Loucy (cell line): ENCODE measurements around the gene TJP3.
A peak's percentile ranks its signal among the peaks of the same experiment; 100 is the strongest.

Experiments used
- H2AFZ ChIP-seq: fragments of 200-600 bp; sonication (generic); 2 replicates; pipeline ENCODE4 v1.6.0; 2016; ENCODE audit warnings: antibody characterized with exemption, mild to moderate bottlenecking, low read length, moderate library complexity
- H3F3A ChIP-seq: fragments of 200-600 bp; 2 replicates; pipeline ENCODE4 v1.6.0; 2016; ENCODE audit warnings: antibody characterized with exemption, low read depth, mild to moderate bottlenecking
- H3K27me3 ChIP-seq: fragments of 200-600 bp; sonication (generic); 2 replicates; pipeline ENCODE4 v1.6.1; 2014; ENCODE audit warnings: low read length, mild to moderate bottlenecking; ENCODE audit not compliant: insufficient read depth, poor library complexity, severe bottlenecking
- H3K36me3 ChIP-seq: fragments of 200-600 bp; sonication (generic); 2 replicates; pipeline ENCODE4 v1.6.1; 2016; ENCODE audit warnings: low read length; ENCODE audit not compliant: insufficient read depth
- H3K4me1 ChIP-seq: fragments of 200-600 bp; sonication (generic); 2 replicates; pipeline ENCODE4 v1.5.1; 2014; ENCODE audit warnings: low read length, mild to moderate bottlenecking; ENCODE audit not compliant: insufficient read depth, poor library complexity, severe bottlenecking
- H3K4me2 ChIP-seq: fragments of 200-600 bp; sonication (generic); 2 replicates; pipeline ENCODE4 v1.6.0; 2014; ENCODE audit warnings: antibody characterized with exemption, low read length, low read depth, mild to moderate bottlenecking; ENCODE audit not compliant: poor library complexity, severe bottlenecking
- H3K4me3 ChIP-seq: fragments of 200-600 bp; sonication (generic); 2 replicates; pipeline ENCODE4 v1.5.1; 2014; ENCODE audit warnings: low read length, mild to moderate bottlenecking, mixed read lengths; ENCODE audit not compliant: poor library complexity, severe bottlenecking
- H3K79me2 ChIP-seq: fragments of 200-600 bp; sonication (generic); 2 replicates; pipeline ENCODE4 v1.6.1; 2014; ENCODE audit warnings: low read length; ENCODE audit not compliant: insufficient read depth
- H3K9ac ChIP-seq: fragments of 200-600 bp; sonication (generic); 2 replicates; pipeline ENCODE4 v1.6.0; 2014; ENCODE audit warnings: mild to moderate bottlenecking, low read depth, low read length, moderate library complexity; ENCODE audit not compliant: poor library complexity, severe bottlenecking
- H3K9me2 ChIP-seq: fragments of 200-600 bp; sonication (generic); replicated peaks from 2 replicates; pipeline ENCODE4 v1.6.1; 2016; ENCODE audit warnings: low read depth, low read length, mixed read lengths
- H3K9me3 ChIP-seq: fragments of 200-600 bp; sonication (generic); 2 replicates; pipeline ENCODE4 v1.6.1; 2014; ENCODE audit warnings: mild to moderate bottlenecking, antibody characterized with exemption, low read length, low read depth; ENCODE audit not compliant: insufficient read depth
- H4K20me1 ChIP-seq: fragments of 200-600 bp; sonication (generic); 2 replicates; pipeline ENCODE4 v1.6.0; 2014; ENCODE audit warnings: antibody characterized with exemption, low read length, mild to moderate bottlenecking; ENCODE audit not compliant: insufficient read depth, poor library complexity, severe bottlenecking
- EZH2phosphoT487 ChIP-seq: fragments of 200-600 bp; IDR thresholded peaks from 2 replicates; pipeline ENCODE4 v1.6.1; 2018; ENCODE audit warnings: antibody characterized with exemption, mild to moderate bottlenecking, moderate library complexity, borderline replicate concordance
- TF ChIP-seq, protein P1 (sequence below): fragments of 200-600 bp; sonication (generic); conservative IDR thresholded peaks from 2 replicates; pipeline ENCODE4 v1.5.1; 2014; ENCODE audit warnings: mild to moderate bottlenecking, antibody characterized with exemption, low read length

Gene TJP3

GRCh38 chr19:3684054-3684816 lies 23.9 kb upstream of the TJP3 start:
- TF ChIP-seq EZH2phosphoT487: no peak
- TF ChIP-seq, protein P1, sequence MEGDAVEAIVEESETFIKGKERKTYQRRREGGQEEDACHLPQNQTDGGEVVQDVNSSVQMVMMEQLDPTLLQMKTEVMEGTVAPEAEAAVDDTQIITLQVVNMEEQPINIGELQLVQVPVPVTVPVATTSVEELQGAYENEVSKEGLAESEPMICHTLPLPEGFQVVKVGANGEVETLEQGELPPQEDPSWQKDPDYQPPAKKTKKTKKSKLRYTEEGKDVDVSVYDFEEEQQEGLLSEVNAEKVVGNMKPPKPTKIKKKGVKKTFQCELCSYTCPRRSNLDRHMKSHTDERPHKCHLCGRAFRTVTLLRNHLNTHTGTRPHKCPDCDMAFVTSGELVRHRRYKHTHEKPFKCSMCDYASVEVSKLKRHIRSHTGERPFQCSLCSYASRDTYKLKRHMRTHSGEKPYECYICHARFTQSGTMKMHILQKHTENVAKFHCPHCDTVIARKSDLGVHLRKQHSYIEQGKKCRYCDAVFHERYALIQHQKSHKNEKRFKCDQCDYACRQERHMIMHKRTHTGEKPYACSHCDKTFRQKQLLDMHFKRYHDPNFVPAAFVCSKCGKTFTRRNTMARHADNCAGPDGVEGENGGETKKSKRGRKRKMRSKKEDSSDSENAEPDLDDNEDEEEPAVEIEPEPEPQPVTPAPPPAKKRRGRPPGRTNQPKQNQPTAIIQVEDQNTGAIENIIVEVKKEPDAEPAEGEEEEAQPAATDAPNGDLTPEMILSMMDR: no peak
- Histone ChIP-seq H3K4me1 (no peaks in the 10 kb centered on the region), H2AFZ (no peak overlapping the region), H3K4me2 (no peak overlapping the region), H3K9me3 (no peaks in the 10 kb centered on the region), H4K20me1 (no peaks in the 10 kb centered on the region), H3K27me3 (no peaks in the 10 kb centered on the region), H3K4me3 (no peak overlapping the region), H3K36me3 (no peaks in the 10 kb centered on the region), H3K79me2 (peaks cover 6% of the 10 kb centered on the region; the same call in 1 of the 2 replicates), H3K9ac (no peak overlapping the region), H3F3A (no peaks in the 10 kb centered on the region), H3K9me2 (no peaks in the 10 kb centered on the region)

DNA sequence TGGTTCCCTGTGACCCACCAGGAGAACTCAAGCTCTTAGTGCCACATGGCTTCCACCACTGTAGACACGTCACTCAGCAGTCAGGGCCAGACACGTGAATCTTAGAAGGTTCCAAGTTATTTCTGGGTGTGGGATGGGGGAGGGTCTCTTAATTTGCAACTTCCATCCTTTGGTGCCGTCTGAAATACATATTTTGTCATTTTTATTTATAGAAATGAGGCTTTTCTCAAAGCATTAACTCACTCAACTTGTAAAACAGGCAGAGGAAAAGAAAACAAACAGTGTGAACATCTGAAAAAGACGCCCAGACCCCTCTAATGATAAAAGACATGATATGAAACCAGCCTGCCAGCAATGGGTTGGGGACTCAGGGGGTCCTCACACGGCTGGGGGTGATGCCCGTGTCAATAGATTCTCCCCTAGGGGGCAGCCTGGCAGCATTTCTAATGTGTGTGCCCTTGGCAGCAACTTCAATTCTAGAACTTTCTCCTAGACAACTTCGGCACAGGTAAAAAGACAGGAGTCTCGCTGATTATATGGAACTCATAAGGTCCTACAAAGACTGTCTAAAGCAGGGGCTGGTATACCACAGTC lies 23.3 kb upstream of the TJP3 start:
- TF ChIP-seq, protein P1: peak; percentile 48
- TF ChIP-seq EZH2phosphoT487: no peak
- Histone ChIP-seq H3K36me3 (no peaks in the 10 kb centered on the region), H3K4me3 (no peak overlapping the region), H3K4me1 (peaks cover under 1% of the 10 kb centered on the region), H3F3A (no peaks in the 10 kb centered on the region), H3K79me2 (peaks cover 6% of the 10 kb centered on the region; the same call in 1 of the 2 replicates), H3K27me3 (no peaks in the 10 kb centered on the region), H3K9me3 (no peaks in the 10 kb centered on the region), H2AFZ (no peak overlapping the region), H3K4me2 (no peak overlapping the region), H3K9ac (no peak overlapping the region), H4K20me1 (peaks cover 4% of the 10 kb centered on the region), H3K9me2 (no peaks in the 10 kb centered on the region)

- no peak overlapping the region for H3K4me3 ChIP-seq
- peaks cover 6% of the 10 kb centered on the region; the same call in 1 of the 2 replicates for H3K79me2 ChIP-seq
- H3K9me3 ChIP-seq: no peaks in the 10 kb centered on the region
- H3K4me2 ChIP-seq: no peak overlapping the region
- H3K9ac ChIP-seq: no peak overlapping the region
- no peaks in the 10 kb centered on the region for H3K9me2 ChIP-seq
- no peak overlapping the region for H2AFZ ChIP-seq
- H3K36me3 ChIP-seq: no peaks in the 10 kb centered on the region
- TF ChIP-seq, protein P1: no peak
- peaks cover 18% of the 10 kb centered on the region for H4K20me1 ChIP-seq
- H3K27me3 ChIP-seq: no peaks in the 10 kb centered on the region
- H3K4me1 ChIP-seq: peaks cover 18% of the 10 kb centered on the region
- H3F3A ChIP-seq: no peaks in the 10 kb centered on the region
These were observed 20.8 kb upstream of the TJP3 start for GRCh38 chr19:3687393-3687773.
